Mesendoderm (in vitro differentiated cells): ENCODE measurements around the gene KLHL22.
"Not testable (repeated sequence)": the region's sequence is repeated elsewhere in the genome, so short reads cannot be mapped to it uniquely, and the experiment has no call there.

Source experiments
- DNase-seq: peaks from one replicate; pipeline ENCODE4 v3.0.0; 2013
- H2AK5ac ChIP-seq: 2 replicates; pipeline ENCODE4 v1.6.1; 2013; ENCODE audit warnings: low read length, inconsistent platforms
- H2BK120ac ChIP-seq: 2 replicates; pipeline ENCODE4 v1.6.1; 2013; ENCODE audit warnings: low read depth, mild to moderate bottlenecking, low read length, moderate library complexity, mixed read lengths
- H2BK15ac ChIP-seq: replicated peaks from 2 replicates; pipeline ENCODE4 v1.6.1; 2013; ENCODE audit warnings: low read depth, mild to moderate bottlenecking, moderate library complexity
- H2BK5ac ChIP-seq: 2 replicates; pipeline ENCODE4 v1.6.1; 2013; ENCODE audit warnings: low read length, inconsistent platforms
- H3K18ac ChIP-seq: 2 replicates; pipeline ENCODE4 v1.6.1; 2013; ENCODE audit warnings: mild to moderate bottlenecking, low read length, mixed read lengths
- H3K23ac ChIP-seq: one replicate; pipeline ENCODE4 v1.6.1; 2013; ENCODE audit warnings: low read length
- H3K27ac ChIP-seq: 2 replicates; pipeline ENCODE4 v1.5.1; 2013; ENCODE audit warnings: low read depth, mild to moderate bottlenecking, inconsistent platforms, low read length, moderate library complexity
- H3K27me3 ChIP-seq: 2 replicates; pipeline ENCODE4 v1.6.1; 2013; ENCODE audit warnings: low read length, control low read depth, mild to moderate bottlenecking, inconsistent platforms; ENCODE audit not compliant: insufficient read depth, poor library complexity
- H3K36me3 ChIP-seq: 2 replicates; pipeline ENCODE4 v1.6.1; 2013; ENCODE audit warnings: low read length, inconsistent platforms; ENCODE audit not compliant: control insufficient read depth, insufficient read depth
- H3K4ac ChIP-seq: one replicate; pipeline ENCODE4 v1.6.1; 2013; ENCODE audit warnings: low read depth, mild to moderate bottlenecking, low read length, moderate library complexity
- H3K4me1 ChIP-seq: 2 replicates; pipeline ENCODE4 v1.6.1; 2013; ENCODE audit warnings: low read depth, low read length, inconsistent platforms; ENCODE audit not compliant: control insufficient read depth
- H3K4me2 ChIP-seq: 2 replicates; pipeline ENCODE4 v1.6.1; 2013; ENCODE audit warnings: low read length
- H3K4me3 ChIP-seq: 2 replicates; pipeline ENCODE4 v1.5.1; 2013; ENCODE audit warnings: mild to moderate bottlenecking, low read length
- H3K56ac ChIP-seq: one replicate; pipeline ENCODE4 v1.6.1; 2013; ENCODE audit warnings: low read length
- H3K79me1 ChIP-seq: 2 replicates; pipeline ENCODE4 v1.6.1; 2013; ENCODE audit warnings: low read length, inconsistent platforms
- H3K79me2 ChIP-seq: 2 replicates; pipeline ENCODE4 v1.6.1; 2013; ENCODE audit warnings: mild to moderate bottlenecking, low read length; ENCODE audit not compliant: control insufficient read depth, insufficient read depth
- H3K9ac ChIP-seq: 2 replicates; pipeline ENCODE4 v1.6.1; 2013; ENCODE audit warnings: low read length, inconsistent platforms
- H4K5ac ChIP-seq: one replicate; pipeline ENCODE4 v1.6.1; 2013; ENCODE audit warnings: low read length
- H4K8ac ChIP-seq: one replicate; pipeline ENCODE4 v1.6.1; 2013; ENCODE audit warnings: low read depth, mild to moderate bottlenecking, control low read depth, low read length, moderate library complexity
- WGBS: extraction: QIAGEN DNeasy Blood & Tissue Kit; methylation state at CpG from one replicate; pipeline ENCODE4 v1.1.7; 2013; ENCODE audit warnings: low lambda C conversion rate, missing lambda C conversion rate; ENCODE audit not compliant: insufficient coverage; ENCODE audit errors: extremely low coverage; 5-methylcytosine and 5-hydroxymethylcytosine counted together

The KLHL22 gene

DNA sequence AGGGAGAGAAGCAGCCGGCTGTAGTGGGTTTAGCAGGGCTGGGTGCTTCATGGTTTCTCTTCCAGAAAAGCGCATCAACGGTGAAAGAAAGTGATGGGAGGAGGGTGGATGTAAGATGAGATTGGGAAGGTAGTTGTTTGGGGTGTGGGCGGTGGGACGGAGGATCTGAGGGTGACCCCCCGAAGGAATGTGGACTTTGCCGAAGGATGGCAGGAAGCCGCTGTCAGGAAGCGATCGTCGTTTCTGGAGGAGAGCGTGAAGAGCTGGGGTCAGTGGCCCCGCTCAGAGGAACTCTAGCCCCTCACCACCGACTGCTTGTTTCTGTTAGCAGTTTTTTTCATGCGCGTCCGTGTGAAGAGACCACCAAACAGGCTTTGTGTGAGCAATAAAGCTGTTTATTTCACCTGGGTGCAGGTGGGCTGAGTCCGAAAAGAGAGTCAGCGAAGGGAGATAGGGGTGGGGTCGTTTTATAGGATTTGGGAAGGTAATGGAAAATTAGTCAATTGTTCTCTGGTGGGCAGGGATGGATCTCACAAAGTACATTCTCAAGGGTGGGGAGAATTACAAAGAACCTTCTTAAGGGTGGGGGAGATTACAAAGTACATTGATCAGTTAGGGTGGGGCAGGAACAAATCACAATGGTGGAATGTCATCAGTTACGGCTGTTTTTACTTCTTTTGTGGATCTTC, 12.6 kb upstream of the KLHL22 start:
- H4K8ac ChIP-seq, H2BK15ac ChIP-seq, H3K4me1 ChIP-seq, DNase-seq, H3K36me3 ChIP-seq, H3K27me3 ChIP-seq, H2BK5ac ChIP-seq, H2BK120ac ChIP-seq, H4K5ac ChIP-seq, H2AK5ac ChIP-seq, H3K4ac ChIP-seq: not testable (repeated sequence)
- Histone ChIP-seq H3K79me2 (peaks cover 42% of the 10 kb centered on the region), H3K23ac (peak overlapping the region; percentile 80), H3K18ac (peak overlapping the region; percentile 77), H3K4me2 (peak overlapping the region; percentile 97), H3K9ac (peak overlapping the region; percentile 94), H3K4me3 (peak overlapping the region; percentile 99), H3K27ac (peak overlapping the region; percentile 47), H3K79me1 (peaks cover 17% of the 10 kb centered on the region), H3K56ac (peak overlapping the region; percentile 92)
- WGBS: no CpG with 5 or more reads among the region's 21 CpGs

DNA sequence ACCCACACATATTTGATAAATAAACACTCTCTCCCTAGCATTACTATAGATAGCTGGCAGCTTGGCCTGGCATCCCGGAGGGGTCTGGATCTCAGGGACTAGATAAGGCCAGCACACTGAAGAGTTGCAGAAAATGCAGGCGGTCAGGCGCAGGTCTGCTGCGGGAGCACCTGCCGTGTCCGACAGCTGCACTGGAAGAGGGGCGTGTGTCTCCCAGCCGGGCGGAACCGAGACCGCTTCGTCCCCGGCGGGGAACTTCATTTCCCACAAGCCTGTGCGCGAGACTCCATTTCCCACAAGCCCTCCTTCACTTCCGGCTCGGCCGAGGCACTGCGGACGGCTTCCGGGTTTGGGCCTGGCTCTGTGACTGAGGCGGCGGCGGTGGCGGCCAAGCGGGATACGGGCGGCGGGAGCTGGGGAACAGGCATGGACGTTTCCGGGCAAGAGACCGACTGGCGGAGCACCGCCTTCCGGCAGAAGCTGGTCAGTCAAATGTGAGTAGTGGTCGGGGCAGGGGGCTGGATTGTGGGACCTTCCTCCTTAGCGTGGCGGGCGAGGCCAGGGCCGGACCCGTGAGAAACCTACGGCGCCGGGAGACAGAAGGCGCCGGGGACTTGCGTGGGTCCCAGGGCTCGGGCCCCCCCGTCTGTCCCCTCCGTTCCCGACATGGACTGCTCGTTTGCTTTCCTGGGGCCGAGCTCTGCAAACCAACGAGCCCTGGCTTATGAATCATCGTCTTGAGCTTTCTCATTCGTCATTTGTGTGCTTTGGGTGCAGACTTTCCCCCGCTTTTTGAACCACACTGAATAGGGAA, 11.9 kb upstream of the KLHL22 start, which contains the start of gene MED15:
MED15 (plus strand) TSS at position 358 of the 814 bp plus-strand sequence; CDS start at position 427, 69 bp downstream.
- Histone ChIP-seq H3K79me1 (peaks cover 17% of the 10 kb centered on the region), H3K23ac (peak within 1 kb of the TSS; percentile 80)
- WGBS: no CpG with 5 or more reads among the region's 58 CpGs

DNA sequence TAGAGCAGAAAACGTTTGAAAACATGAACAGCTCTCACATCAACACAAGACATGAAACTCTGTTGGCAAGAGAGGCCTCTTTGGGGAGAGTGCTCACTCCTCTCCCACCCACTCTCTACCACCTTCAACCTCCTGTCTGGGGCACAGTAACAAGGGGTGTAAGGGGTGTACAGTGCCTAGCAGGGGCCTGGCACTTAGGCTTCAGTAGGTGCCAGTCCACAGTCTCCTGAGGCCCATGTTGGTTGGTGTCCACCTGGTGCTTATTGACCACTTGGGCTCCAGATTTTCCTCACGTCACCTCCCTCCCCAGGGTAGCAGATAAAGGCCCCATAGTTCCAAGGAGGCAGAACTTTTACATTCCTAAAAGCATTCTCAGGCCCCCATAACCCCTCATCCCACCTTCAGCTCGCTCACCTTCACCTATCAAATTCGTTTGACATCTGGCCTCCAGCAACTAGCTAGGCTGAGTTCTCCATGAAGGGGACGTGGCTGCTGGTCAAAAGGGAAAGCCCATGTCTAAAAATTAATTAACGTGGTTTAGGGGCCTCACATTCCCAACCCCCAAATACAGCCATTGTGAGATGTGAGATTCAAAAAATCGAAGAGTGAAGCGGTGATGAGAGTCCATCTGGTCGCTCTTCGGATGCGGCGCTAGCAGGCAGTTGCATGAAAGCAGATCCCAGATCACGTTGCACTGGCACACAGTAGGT, 11.1 kb upstream of the KLHL22 start:
- Histone ChIP-seq H3K4me1 (peaks cover 8% of the 10 kb centered on the region), H3K9ac (no peak overlapping the region), H2AK5ac (no peak overlapping the region), H3K27ac (no peak overlapping the region), H3K4me2 (peak overlapping the region; percentile 89), H3K79me1 (peaks cover 17% of the 10 kb centered on the region), H4K5ac (no peak overlapping the region), H2BK5ac (no peak overlapping the region), H3K36me3 (no peaks in the 10 kb centered on the region), H3K18ac (no peak overlapping the region), H3K27me3 (no peaks in the 10 kb centered on the region), H2BK120ac (no peak overlapping the region), H2BK15ac (no peak overlapping the region), H3K4me3 (no peak overlapping the region), H3K79me2 (peaks cover 35% of the 10 kb centered on the region), H3K4ac (no peak overlapping the region), H4K8ac (no peak overlapping the region), H3K23ac (no peak overlapping the region), H3K56ac (peak overlapping the region; percentile 67)
- no CpG with 5 or more reads among the region's 13 CpGs for WGBS
- no peak for DNase-seq

More for the DNA sequence above, 11.9 kb upstream of the KLHL22 start, which contains the start of gene MED15:
- Histone ChIP-seq H3K56ac (peak within 1 kb of the TSS; percentile 92), H2BK5ac (no peak within 1 kb of the TSS), H3K4me2 (peak within 1 kb of the TSS; percentile 97), H2BK120ac (no peak within 1 kb of the TSS), H3K79me2 (peaks cover 41% of the 10 kb centered on the region), H3K27ac (peak within 1 kb of the TSS; percentile 47), H4K5ac (no peak within 1 kb of the TSS), H3K36me3 (no peaks in the 10 kb centered on the region), H3K4me1 (peaks cover 8% of the 10 kb centered on the region), H2AK5ac (no peak within 1 kb of the TSS), H3K4me3 (peak within 1 kb of the TSS; percentile 99), H4K8ac (no peak within 1 kb of the TSS), H3K4ac (peak within 1 kb of the TSS; percentile 74), H3K9ac (peak within 1 kb of the TSS; percentile 94), H2BK15ac (no peak within 1 kb of the TSS), H3K18ac (peak within 1 kb of the TSS; percentile 77), H3K27me3 (no peaks in the 10 kb centered on the region)
- DNase-seq: peak; percentile 95

DNA sequence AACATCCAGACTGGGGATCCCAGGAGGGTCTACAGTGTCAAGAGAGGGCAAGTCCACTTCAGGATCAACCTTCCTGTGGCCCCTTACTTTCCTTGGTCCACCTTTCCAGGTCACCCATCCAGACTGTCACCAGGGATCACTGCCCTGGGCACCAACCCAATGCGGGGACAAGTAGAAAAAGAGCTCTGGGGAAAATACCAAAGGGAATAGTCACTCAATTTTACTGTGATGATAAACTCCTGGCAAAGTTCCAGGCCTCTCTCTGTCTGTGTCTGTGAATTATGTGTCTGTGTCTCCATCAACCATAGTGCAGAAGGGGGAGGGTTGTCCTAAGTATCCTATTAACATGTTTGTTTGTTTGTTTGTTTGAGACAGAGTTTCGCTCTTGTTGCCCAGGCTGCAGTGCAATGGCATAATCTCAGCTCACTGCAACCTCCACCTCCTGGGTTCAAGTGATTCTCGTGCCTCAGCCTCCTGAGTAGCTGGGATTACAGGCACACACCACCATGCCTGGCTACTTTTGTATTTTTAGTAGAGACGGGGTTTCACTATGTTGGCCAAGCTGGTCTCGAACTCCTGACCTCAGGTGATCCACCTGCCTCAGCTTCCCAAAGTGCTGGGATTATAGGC, 8.8 kb upstream of the KLHL22 start:
- not testable (repeated sequence) for H4K5ac ChIP-seq, H2BK5ac ChIP-seq, H4K8ac ChIP-seq, H2AK5ac ChIP-seq, H3K9ac ChIP-seq, H3K79me1 ChIP-seq, H3K4me2 ChIP-seq, DNase-seq, H3K56ac ChIP-seq, H3K27me3 ChIP-seq, H3K4ac ChIP-seq, H2BK15ac ChIP-seq, H3K27ac ChIP-seq, H2BK120ac ChIP-seq, H3K4me3 ChIP-seq, H3K23ac ChIP-seq, H3K4me1 ChIP-seq, H3K18ac ChIP-seq, H3K36me3 ChIP-seq
- H3K79me2 ChIP-seq: peaks cover 13% of the 10 kb centered on the region
- no CpG with 5 or more reads among the region's 5 CpGs for WGBS

DNA sequence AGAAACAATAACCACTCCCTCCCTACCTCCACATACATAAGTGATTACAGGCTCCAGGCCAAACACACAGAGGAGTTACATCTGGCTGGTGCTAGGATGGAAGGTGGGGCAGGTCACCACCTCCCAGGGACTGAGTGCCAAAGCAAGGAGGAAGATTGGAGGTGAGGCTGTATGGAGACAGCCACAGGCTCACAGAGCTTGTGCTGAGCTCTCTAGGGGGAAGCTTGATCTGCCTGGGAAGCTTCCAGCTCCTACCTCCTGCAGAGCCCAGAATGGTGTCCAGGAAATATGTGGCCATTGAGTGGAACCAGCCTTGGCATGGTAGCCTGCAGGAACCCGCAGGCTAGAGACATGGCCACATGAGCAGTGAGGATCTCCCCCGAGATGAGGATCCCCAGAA, 8.2 kb upstream of the KLHL22 start:
- no peak overlapping the region for H3K56ac ChIP-seq
- no peak overlapping the region for H3K23ac ChIP-seq
- no peak overlapping the region for H3K18ac ChIP-seq
- no peak overlapping the region for H3K9ac ChIP-seq
- peaks cover 7% of the 10 kb centered on the region for H3K79me2 ChIP-seq
- no peak overlapping the region for H3K4ac ChIP-seq
- no peak overlapping the region for H3K4me2 ChIP-seq
- H4K5ac ChIP-seq: no peak overlapping the region
- H3K36me3 ChIP-seq: no peaks in the 10 kb centered on the region
- no peak overlapping the region for H3K4me3 ChIP-seq
- no peak for DNase-seq
- no peak overlapping the region for H2BK120ac ChIP-seq
- no peak overlapping the region for H2BK5ac ChIP-seq
- H3K79me1 ChIP-seq: peaks cover 5% of the 10 kb centered on the region
- no CpG with 5 or more reads among the region's 2 CpGs for WGBS
- no peaks in the 10 kb centered on the region for H3K27me3 ChIP-seq
- no peak overlapping the region for H2AK5ac ChIP-seq
- H4K8ac ChIP-seq: no peak overlapping the region
- no peak overlapping the region for H2BK15ac ChIP-seq
- no peak overlapping the region for H3K27ac ChIP-seq
- peaks cover 2% of the 10 kb centered on the region for H3K4me1 ChIP-seq
